Kidney tubule cell (primary cell): Measurements from ENCODE around the gene SHISA3.

Experiments used
- DNase-seq: peaks from one replicate; pipeline ENCODE4 v3.0.0-alpha.2; 2018; ENCODE audit warnings: low spot score

The SHISA3 gene

GRCh38 chr4:42446823-42447222 lies 49.5 kb downstream of the SHISA3 start:
- DNase-seq = no peak
